ENCODE data around the gene PRSS50.

The PRSS50 gene

GRCh38 chr3:46663591-46664135 is 54.0 kb downstream of the PRSS50 start:
- H3K4me3 ChIP-seq: no peak overlapping the region

DNA sequence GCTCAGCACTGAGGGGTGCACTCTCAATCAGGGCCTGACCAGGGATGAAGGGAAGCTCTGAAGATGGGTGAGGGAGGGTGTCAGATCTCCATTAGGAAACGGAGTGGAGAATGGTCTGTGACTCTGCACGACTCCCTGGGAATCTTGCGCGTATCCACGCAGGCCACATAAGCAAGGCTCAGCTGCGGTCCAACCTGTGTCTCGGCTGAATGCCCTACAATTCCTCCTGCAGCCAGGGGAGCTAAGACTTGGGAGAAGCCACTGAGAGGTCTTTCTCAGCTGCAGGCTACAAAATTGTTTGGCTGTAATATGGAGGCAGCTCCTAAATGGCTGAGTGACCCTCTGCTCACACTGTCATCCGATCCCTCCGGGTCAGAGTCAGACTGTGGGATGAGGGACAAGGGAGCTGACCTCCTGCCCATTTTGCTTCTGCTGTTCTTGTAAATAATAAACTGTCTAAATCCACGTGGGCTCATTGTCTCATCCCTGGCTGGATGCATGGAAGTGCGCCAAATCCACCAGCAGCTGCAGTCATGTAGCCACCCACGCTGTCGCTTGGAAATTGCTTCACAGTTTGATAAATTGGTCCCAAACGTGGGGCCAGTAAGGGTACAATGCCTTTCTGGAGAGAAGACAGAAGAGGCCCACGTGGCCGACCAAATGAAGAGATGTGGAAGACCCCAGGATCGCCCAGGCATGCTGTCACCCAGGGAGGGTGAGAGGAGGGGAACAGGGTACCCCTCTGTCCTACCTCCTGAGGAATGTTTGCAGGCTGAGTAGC is 54.7 kb downstream of the PRSS50 start:
- H3K4me3 ChIP-seq: no peak overlapping the region
- no peak overlapping the region for H3K27ac ChIP-seq

More at GRCh38 chr3:46663591-46664135, 54.0 kb downstream of the PRSS50 start:
- no peak overlapping the region for H3K27ac ChIP-seq
